AG04449 (cell line): ENCODE data around the gene GRIN2A.

Source experiments
- CTCF ChIA-PET: fragments of 350-600 bp; formaldehyde crosslinking; extraction: SDS; loops from one replicate; lab custom pipeline; 2021; ENCODE audit warnings: antibody characterized with exemption; lab: Yijun Ruan, JAX
- POLR2A ChIA-PET: fragments of 400-600, 350-600 bp; formaldehyde crosslinking; extraction: SDS; loops from one replicate; lab custom pipeline; 2020; ENCODE audit warnings: antibody characterized with exemption, inconsistent platforms; lab: Yijun Ruan, JAX
- DNase-seq: peaks from one replicate; pipeline ENCODE4 v3.0.0-alpha.2; 2010; ENCODE audit warnings: low read depth, low spot score
- H3K4me3 ChIP-seq: 2 replicates; pipeline ENCODE4 v1.5.1; 2011; ENCODE audit warnings: low read depth, mild to moderate bottlenecking, control low read depth, low read length
- CTCF ChIP-seq: IDR thresholded peaks from one replicate; pipeline ENCODE4 v1.5.1; 2011; ENCODE audit warnings: mild to moderate bottlenecking, moderate library complexity, low read length, control low read depth, inconsistent platforms; ENCODE audit not compliant: insufficient read depth; ENCODE audit errors: missing control alignments

The GRIN2A gene

GRCh38 chr16:9821970-9822369 lies 360.3 kb downstream of the GRIN2A start:
- no peak for TF ChIP-seq CTCF
- POLR2A ChIA-PET: no interaction called here
- CTCF ChIA-PET: no interaction called here
- no peak for DNase-seq
- no peak overlapping the region for H3K4me3 ChIP-seq

GRCh38 chr16:9821331-9821730 lies 360.9 kb downstream of the GRIN2A start:
- DNase-seq: no peak
- POLR2A ChIA-PET: no interaction called here
- TF ChIP-seq CTCF: no peak
- H3K4me3 ChIP-seq: no peak overlapping the region
- CTCF ChIA-PET: no interaction called here

- ChIA-PET POLR2A (no interaction called here), CTCF (no interaction called here)
- no peak overlapping the region for H3K4me3 ChIP-seq
- DNase-seq: no peak
- no peak for TF ChIP-seq CTCF
Observed at GRCh38 chr16:9820476-9821246, 361.6 kb downstream of the GRIN2A start.

DNA sequence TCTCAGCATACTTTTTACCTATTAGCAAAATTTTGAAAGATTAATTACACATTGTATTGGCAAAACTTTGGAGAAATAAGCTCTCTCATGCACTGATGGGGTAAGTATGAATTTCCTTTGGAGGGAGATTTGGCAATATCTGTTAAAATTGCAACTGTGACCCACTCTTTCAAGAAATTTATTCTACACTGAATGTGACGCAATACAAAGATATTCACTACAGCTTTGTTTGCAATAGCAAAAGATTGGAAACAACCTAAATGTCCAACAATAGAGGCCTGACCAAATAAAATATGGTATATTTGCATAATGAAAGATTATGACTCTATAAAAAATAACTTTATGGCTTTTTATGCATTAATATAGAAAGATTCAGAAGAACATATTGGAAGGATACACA lies 363.5 kb downstream of the GRIN2A start:
- ChIA-PET CTCF (no interaction called here), POLR2A (no interaction called here)
- H3K4me3 ChIP-seq: no peak overlapping the region
- no peak for TF ChIP-seq CTCF
- no peak for DNase-seq

DNA sequence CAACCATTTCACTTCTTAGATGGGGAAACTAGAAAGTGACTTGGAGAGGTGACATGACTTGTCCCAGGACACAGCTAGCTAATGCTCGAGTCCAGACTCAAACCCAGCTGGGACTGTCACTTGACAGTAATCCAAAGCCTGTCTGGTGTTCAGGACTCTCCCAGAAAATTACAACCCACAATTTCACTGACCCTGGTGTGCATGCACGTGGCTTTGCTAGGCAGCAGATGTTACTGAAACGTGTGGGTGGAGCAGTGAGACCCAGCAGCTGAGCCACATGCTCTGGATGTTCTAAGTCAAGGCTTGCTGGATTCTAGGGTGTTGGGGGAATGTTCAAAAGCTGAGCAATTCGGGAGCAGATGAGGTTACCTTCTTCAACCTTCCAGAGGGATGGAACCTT lies 364.6 kb downstream of the GRIN2A start:
- ChIA-PET CTCF (no interaction called here), POLR2A (no interaction called here)
- TF ChIP-seq CTCF: no peak
- no peak overlapping the region for H3K4me3 ChIP-seq
- DNase-seq: no peak

DNA sequence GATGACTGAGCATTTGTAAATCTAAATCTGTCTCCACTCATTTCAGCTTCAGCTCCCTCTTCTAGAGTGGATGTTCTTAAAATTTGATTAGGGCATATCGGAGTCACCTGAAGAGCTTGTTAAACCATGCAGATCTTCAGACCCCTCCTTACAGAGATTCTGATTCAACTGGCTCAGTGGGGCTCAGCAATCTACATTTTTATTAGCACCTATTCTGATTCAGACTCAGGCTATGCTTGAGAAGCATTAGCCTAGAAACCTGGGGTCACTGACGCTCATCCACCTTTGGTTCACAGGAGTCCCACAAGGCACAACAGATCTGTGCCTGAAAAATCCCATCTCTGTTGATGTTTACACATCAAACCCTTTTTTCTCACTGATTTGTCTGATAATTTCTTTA lies 365.6 kb downstream of the GRIN2A start:
- DNase-seq: no peak
- no peak for TF ChIP-seq CTCF
- POLR2A ChIA-PET: no interaction called here
- CTCF ChIA-PET: no interaction called here
- no peak overlapping the region for H3K4me3 ChIP-seq
